Ovary (tissue), 3 donors: ENCODE data around the gene SPATA22.

ENCODE experiments used
- CTCF ChIP-seq, 3 donors: fragments of 450-650 bp in 2 of 3; fragments of 200-600 bp in 1 of 3; IDR thresholded peaks; one replicate each; pipeline versions ENCODE4 v1.5.1 to v1.8.0; 2016 to 2022; ENCODE audit warnings: antibody characterized with exemption in 3 of 3, mild to moderate bottlenecking in 1 of 3
- POLR2A ChIP-seq: fragments of 450-650 bp; IDR thresholded peaks from one replicate; pipeline ENCODE4 v1.6.1; 2017; ENCODE audit warnings: antibody characterized with exemption, mild to moderate bottlenecking, moderate library complexity
- donor health status: DM: no; HTN: no; CAD: no.

- TF ChIP-seq CTCF (IDR thresholded peaks at IDR 0.05), result no peak
- no peak for TF ChIP-seq POLR2A
Measured at GRCh38 chr17:3513305-3514035, 41.9 kb upstream of the SPATA22 start.
